Nephron (organoid): Measurements from ENCODE around the gene PRSS38.

ENCODE experiments used
- H3K27ac Mint-ChIP-seq, 3 experiments: 2 replicates each; pipeline ENCODE4 v1.8.0; 2020; ENCODE audit warnings: mixed read lengths in 3 of 3, mild to moderate bottlenecking in 2 of 3, moderate library complexity in 1 of 3
- H3K27me3 Mint-ChIP-seq: 2 replicates; pipeline ENCODE4 v1.8.0; 2021; ENCODE audit warnings: low read depth, mild to moderate bottlenecking, moderate library complexity, mixed read lengths
- H3K36me3 Mint-ChIP-seq: 2 replicates; pipeline ENCODE4 v1.8.0; 2020; ENCODE audit warnings: low read depth, mixed read lengths
- H3K4me1 Mint-ChIP-seq: 2 replicates; pipeline ENCODE4 v1.8.0; 2020; ENCODE audit warnings: mixed read lengths
- H3K4me3 Mint-ChIP-seq, 3 experiments: 2 replicates each; pipeline ENCODE4 v1.8.0; 2020; ENCODE audit warnings: mild to moderate bottlenecking in 3 of 3, mixed read lengths in 3 of 3, moderate library complexity in 2 of 3
- H3K9me3 Mint-ChIP-seq: 2 replicates; pipeline ENCODE4 v1.8.0; 2020; ENCODE audit warnings: mixed read lengths
- CTCF ChIP-seq, 3 experiments: fragments of 200-600 bp; sonication (generic); IDR thresholded peaks; one replicate each; pipeline ENCODE4 v1.5.0; 2021; ENCODE audit warnings: antibody characterized with exemption in 3 of 3; ENCODE audit not compliant: unreplicated experiment in 3 of 3

PRSS38 gene

GRCh38 chr1:227785805-227786671, 29.4 kb upstream of the PRSS38 start:
- Mint-ChIP-seq H3K27ac (peak overlapping the region in 1 of 3 experiments; percentile 42), H3K36me3 (peaks cover 15% of the 10 kb centered on the region), H3K27me3 (peaks cover 17% of the 10 kb centered on the region), H3K9me3 (no peaks in the 10 kb centered on the region), H3K4me3 (peak overlapping the region; percentile 68 to 84 (median 80)), H3K4me1 (peaks cover 18% of the 10 kb centered on the region)
- TF ChIP-seq CTCF (IDR thresholded peaks at IDR 0.05; ENCODE audit: unreplicated experiment in 3 of 3) = no peak

- Mint-ChIP-seq H3K36me3 (peaks cover 15% of the 10 kb centered on the region), H3K27ac (peak overlapping the region in 2 of 3 experiments; percentile 42 to 57), H3K27me3 (peaks cover 17% of the 10 kb centered on the region), H3K9me3 (no peaks in the 10 kb centered on the region), H3K4me3 (peak overlapping the region; percentile 83 to 87 (median 85)), H3K4me1 (peaks cover 26% of the 10 kb centered on the region)
- TF ChIP-seq CTCF (IDR thresholded peaks at IDR 0.05; ENCODE audit: unreplicated experiment in 3 of 3) = no peak
Observed at GRCh38 chr1:227786673-227787512, 28.6 kb upstream of the PRSS38 start.

DNA sequence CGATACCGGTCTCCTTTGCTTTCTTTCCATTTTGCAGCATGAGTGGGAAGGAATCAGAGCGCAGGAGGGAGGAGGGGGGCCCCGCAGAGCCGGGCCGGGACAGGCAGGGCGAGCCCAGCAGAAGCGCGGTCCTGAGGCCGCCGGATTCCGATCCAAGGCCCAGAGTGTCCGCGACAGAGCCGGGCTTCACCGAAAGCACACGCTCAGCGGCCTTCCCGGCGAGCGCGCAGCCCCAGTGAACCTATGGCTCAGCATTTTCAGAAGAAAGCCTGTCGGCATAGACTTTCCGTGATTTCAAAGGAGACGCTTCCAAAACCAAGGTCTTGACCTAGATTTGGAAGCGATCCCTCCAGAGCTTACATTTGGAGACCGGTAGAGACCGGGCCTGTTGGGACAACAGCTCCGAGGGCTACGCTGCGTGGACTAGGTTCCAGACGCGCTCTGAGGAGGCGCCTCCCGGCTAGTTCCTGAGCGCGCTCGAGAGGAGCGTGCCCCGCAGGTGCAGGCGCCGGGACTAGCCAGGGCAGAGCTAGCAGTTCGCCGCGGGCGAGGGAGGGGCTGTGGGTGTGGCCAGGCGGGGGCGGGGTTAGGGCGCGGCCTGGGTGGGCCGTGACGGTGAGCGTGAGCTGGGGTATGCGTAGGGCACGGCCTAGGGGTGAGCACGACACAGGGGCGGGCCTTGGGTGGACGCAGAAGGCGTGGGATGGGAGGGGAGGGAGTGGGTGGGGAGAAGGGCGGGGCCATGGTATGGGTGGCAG, 27.8 kb upstream of the PRSS38 start:
- Mint-ChIP-seq H3K4me1 (peaks cover 34% of the 10 kb centered on the region), H3K4me3 (peak overlapping the region; percentile 83 to 87 (median 85)), H3K27ac (peak overlapping the region in 1 of 3 experiments; percentile 57), H3K27me3 (peaks cover 17% of the 10 kb centered on the region), H3K36me3 (peaks cover 8% of the 10 kb centered on the region), H3K9me3 (no peaks in the 10 kb centered on the region)
- TF ChIP-seq CTCF (IDR thresholded peaks at IDR 0.05; ENCODE audit: unreplicated experiment in 3 of 3) = no peak

DNA sequence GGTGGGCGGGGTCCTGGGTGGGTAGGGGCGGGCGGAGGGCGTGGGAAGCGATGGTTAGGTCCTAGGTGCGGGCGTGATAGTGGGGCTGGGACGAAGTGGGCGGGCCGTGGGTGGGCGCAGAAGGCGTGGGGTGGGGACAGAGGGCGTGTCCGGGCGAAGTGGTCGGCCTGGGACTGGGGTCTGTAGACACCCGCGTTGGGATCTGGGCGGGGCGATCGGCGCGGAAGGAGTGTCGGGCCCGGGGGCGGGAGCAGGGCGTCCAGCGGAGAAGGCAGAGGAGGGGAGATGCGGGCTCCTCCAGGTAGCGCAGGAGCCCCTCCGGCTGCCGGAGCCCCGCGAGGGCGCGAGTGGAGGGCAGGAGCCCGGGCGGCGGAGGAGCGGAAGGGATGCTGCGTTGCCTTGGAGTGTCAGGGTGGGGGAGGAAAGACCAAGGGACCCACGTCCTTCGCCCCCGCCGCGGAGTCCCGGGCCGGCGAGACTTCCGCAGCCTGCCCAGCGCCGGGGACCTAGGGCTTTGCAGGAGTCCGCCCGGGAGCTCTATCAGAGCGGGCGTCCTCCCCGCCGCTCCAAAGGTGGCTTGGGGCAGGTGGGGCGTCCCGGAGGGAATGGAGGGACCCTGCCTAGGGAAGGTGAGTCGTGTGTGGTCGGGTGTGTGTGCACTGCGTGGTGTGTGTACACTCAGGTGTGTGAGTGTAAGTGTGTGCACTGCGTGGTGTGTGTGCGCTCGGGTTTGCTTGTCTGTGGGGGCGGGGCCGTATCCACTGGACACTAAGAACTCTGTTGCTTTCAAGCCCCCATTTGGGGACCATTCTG, 27.0 kb upstream of the PRSS38 start:
- Mint-ChIP-seq H3K4me3 (peak overlapping the region; percentile 83 to 87 (median 85)), H3K4me1 (peaks cover 37% of the 10 kb centered on the region), H3K27ac (no peak overlapping the region), H3K9me3 (no peaks in the 10 kb centered on the region), H3K36me3 (peaks cover 4% of the 10 kb centered on the region), H3K27me3 (peaks cover 17% of the 10 kb centered on the region)
- TF ChIP-seq CTCF (IDR thresholded peaks at IDR 0.05; ENCODE audit: unreplicated experiment in 3 of 3) = no peak
